Lung (tissue), 12 donors: ENCODE measurements around the gene ATXN1. TPM values are rescaled to one million over a fixed set of nuclear protein-coding genes. Genes with fewer than 3 reads are reported as not detected.

Experiments
- ATAC-seq: fragments of 200-7000 bp; cut with Tn5 transposase; one replicate; pipeline ENCODE4 v1.9.1; 2020; ENCODE audit warnings: moderate number of reproducible peaks; ENCODE audit not compliant: insufficient read depth, low FRiP score
- DNase-seq, 3 donors: peaks; one replicate each; pipeline ENCODE4 v3.0.0-alpha.2; 2013 to 2017
- H3K27ac ChIP-seq, 2 donors: one replicate each; pipeline ENCODE4 v1.5.1; 2013; ENCODE audit warnings: mild to moderate bottlenecking in 2 of 2, moderate library complexity in 2 of 2, control low read depth in 1 of 2, inconsistent platforms in 1 of 2, low read depth in 1 of 2, low read length in 1 of 2
- H3K27me3 ChIP-seq, 3 donors: one replicate each; pipeline ENCODE4 v1.5.1; 2013; ENCODE audit warnings: low read length in 2 of 3; ENCODE audit not compliant: control insufficient read depth in 3 of 3, insufficient read depth in 3 of 3
- H3K36me3 ChIP-seq, 4 donors: one replicate each; pipeline ENCODE4 v1.5.1; 2013; ENCODE audit warnings: low read length in 4 of 4, mild to moderate bottlenecking in 1 of 4, moderate library complexity in 1 of 4; ENCODE audit not compliant: control insufficient read depth in 4 of 4, insufficient read depth in 4 of 4
- H3K4me1 ChIP-seq, 5 donors: one replicate each; pipeline ENCODE4 v1.5.1; 2013; ENCODE audit warnings: low read length in 5 of 5, mild to moderate bottlenecking in 2 of 5, moderate library complexity in 1 of 5; ENCODE audit not compliant: control insufficient read depth in 5 of 5, insufficient read depth in 5 of 5
- H3K4me3 ChIP-seq: one replicate; pipeline ENCODE4 v1.5.1; 2013; ENCODE audit warnings: mild to moderate bottlenecking, control low read depth, moderate library complexity
- H3K9ac ChIP-seq, 2 donors: one replicate each; pipeline ENCODE4 v1.5.1; 2013; ENCODE audit warnings: low read length in 2 of 2, control low read depth in 1 of 2; ENCODE audit not compliant: insufficient read depth in 1 of 2
- H3K9me3 ChIP-seq, 4 donors: one replicate each; pipeline ENCODE4 v1.5.1; 2013; ENCODE audit warnings: low read length in 3 of 4, mild to moderate bottlenecking in 1 of 4, moderate library complexity in 1 of 4; ENCODE audit not compliant: control insufficient read depth in 4 of 4, insufficient read depth in 3 of 4
- CTCF ChIP-seq: IDR thresholded peaks from 2 replicates; pipeline ENCODE4 v1.5.1; 2012; ENCODE audit warnings: mild to moderate bottlenecking; ENCODE audit errors: control extremely low read depth, extremely low read depth
- WGBS, 2 donors: extraction: QIAGEN DNeasy Blood & Tissue Kit; methylation state at CpG; one replicate each; pipeline ENCODE4 v1.1.7; 2013; 5-methylcytosine and 5-hydroxymethylcytosine counted together
- polyA plus RNA-seq, 2 donors: library from polyadenylated mRNA; stranded (reverse); fragments of 200-250 nt; gene quantifications; one replicate each; pipeline ENCODE4 v1.2.1, GENCODE V29; 2013
- total RNA-seq, 2 donors: library from RNA; depleted of rRNA in 1 of 2; stranded (reverse); fragments of >200 nt in 1 of 2; gene quantifications; one replicate each; pipeline ENCODE4 v1.2.1, GENCODE V29; 2014 to 2021
- donor health status: control.
- donor health status: control.
- donor health status: Bipolar disorder and iron deficiency.
- donor health status: healthy.
- donor health status: DM: yes; HTN: yes; CAD: no.

The ATXN1 gene
- total and polyA plus RNA-seq, 4 donors: 9.7 to 108 (median 34.9) TPM

- no peak overlapping the region for H3K27ac ChIP-seq
- no peaks in the 10 kb centered on the region for H3K36me3 ChIP-seq
- DNase-seq (no peak), ATAC-seq (no peak)
- H3K4me3 ChIP-seq: no peak overlapping the region
- H3K9ac ChIP-seq: no peak overlapping the region
- H3K27me3 ChIP-seq: no peaks in the 10 kb centered on the region
- H3K4me1 ChIP-seq: peaks cover 0 to 2% (median 0%) of the 10 kb centered on the region in 5 donors
- 98% methylated on average over 4 of the region's 4 CpGs for WGBS, 2 donors
- TF ChIP-seq CTCF: no peak
- H3K9me3 ChIP-seq: no peaks in the 10 kb centered on the region
Measured at GRCh38 chr6:16362819-16363589, 398.3 kb downstream of the ATXN1 start.

- no peak for ATAC-seq
- no peak overlapping the region for H3K4me3 ChIP-seq
- no peaks in the 10 kb centered on the region for H3K9me3 ChIP-seq
- H3K36me3 ChIP-seq: no peaks in the 10 kb centered on the region
- TF ChIP-seq CTCF: no peak
- no peak for DNase-seq
- H3K9ac ChIP-seq: no peak overlapping the region
- no peaks in the 10 kb centered on the region for H3K4me1 ChIP-seq
- no peak overlapping the region for H3K27ac ChIP-seq
- H3K27me3 ChIP-seq: no peaks in the 10 kb centered on the region
- 88 to 90% methylated on average over 11 of the region's 11 CpGs for WGBS, 2 donors
Measured at GRCh38 chr6:16362296-16362695, 399.0 kb downstream of the ATXN1 start.

- Histone ChIP-seq H3K4me1 (no peaks in the 10 kb centered on the region), H3K9ac (no peak overlapping the region), H3K36me3 (no peaks in the 10 kb centered on the region), H3K4me3 (no peak overlapping the region), H3K27ac (no peak overlapping the region), H3K9me3 (no peaks in the 10 kb centered on the region), H3K27me3 (no peaks in the 10 kb centered on the region)
- DNase-seq: no peak
- WGBS, 2 donors: 85% methylated on average over 8 of the region's 8 CpGs
- no peak for TF ChIP-seq CTCF
- no peak for ATAC-seq
Measured at GRCh38 chr6:16361861-16362260, 399.4 kb downstream of the ATXN1 start.

GRCh38 chr6:16361121-16361520 is 400.1 kb downstream of the ATXN1 start:
- Histone ChIP-seq H3K4me3 (no peak overlapping the region), H3K9me3 (no peaks in the 10 kb centered on the region), H3K9ac (no peak overlapping the region), H3K27me3 (no peaks in the 10 kb centered on the region), H3K27ac (no peak overlapping the region), H3K4me1 (no peaks in the 10 kb centered on the region), H3K36me3 (no peaks in the 10 kb centered on the region)
- TF ChIP-seq CTCF: no peak
- ATAC-seq: no peak
- 94 to 98% methylated on average over 4 of the region's 4 CpGs for WGBS, 2 donors
- no peak for DNase-seq
